ENCODE measurements around the gene FMO4.
"Not testable (repeated sequence)": the region's sequence is repeated elsewhere in the genome, so short reads cannot be mapped to it uniquely, and the experiment has no call there.

FMO4 gene

GRCh38 chr1:171334024-171334640 lies 20.1 kb downstream of the FMO4 start:
- no peak for DNase-seq

GRCh38 chr1:171335964-171336363 lies 22.0 kb downstream of the FMO4 start:
- no peak for DNase-seq

- not testable (repeated sequence) for DNase-seq
Observed at GRCh38 chr1:171339345-171339744, 25.4 kb downstream of the FMO4 start.

- DNase-seq, result no peak
Observed at GRCh38 chr1:171343727-171344472, 29.9 kb downstream of the FMO4 start.

GRCh38 chr1:171344473-171344820 lies 30.5 kb downstream of the FMO4 start:
- DNase-seq, result no peak

- DNase-seq, result no peak
Observed at GRCh38 chr1:171345536-171345935, 31.6 kb downstream of the FMO4 start.

GRCh38 chr1:171346881-171347280 lies 32.9 kb downstream of the FMO4 start:
- DNase-seq, result no peak

- DNase-seq, result no peak
Observed at GRCh38 chr1:171350594-171350993, 36.6 kb downstream of the FMO4 start.

GRCh38 chr1:171351961-171352360 lies 38.0 kb downstream of the FMO4 start:
- no peak for DNase-seq

GRCh38 chr1:171352554-171352953 lies 38.6 kb downstream of the FMO4 start:
- DNase-seq, result no peak

- no peak for DNase-seq
Observed at GRCh38 chr1:171355727-171356126, 41.7 kb downstream of the FMO4 start.

GRCh38 chr1:171357179-171357578 lies 43.2 kb downstream of the FMO4 start:
- DNase-seq, result no peak

GRCh38 chr1:171359355-171359648 lies 45.3 kb downstream of the FMO4 start:
- not testable (repeated sequence) for DNase-seq

GRCh38 chr1:171359731-171360527 lies 45.9 kb downstream of the FMO4 start:
- not testable (repeated sequence) for DNase-seq

- DNase-seq, result no peak
Observed at GRCh38 chr1:171366085-171366484, 52.1 kb downstream of the FMO4 start.

GRCh38 chr1:171366816-171367215 lies 52.8 kb downstream of the FMO4 start:
- DNase-seq, result no peak

- no peak for DNase-seq
Observed at GRCh38 chr1:171367436-171367835, 53.5 kb downstream of the FMO4 start.

GRCh38 chr1:171372418-171373084 lies 58.6 kb downstream of the FMO4 start:
- DNase-seq, result no peak

- DNase-seq, result not testable (repeated sequence)
Observed at GRCh38 chr1:171373357-171374122, 59.6 kb downstream of the FMO4 start.

- no peak for DNase-seq
Observed at GRCh38 chr1:171379846-171380245, 65.9 kb downstream of the FMO4 start.

GRCh38 chr1:171381866-171382210 lies 67.9 kb downstream of the FMO4 start:
- no peak for DNase-seq

GRCh38 chr1:171384496-171384895 lies 70.5 kb downstream of the FMO4 start:
- no peak for DNase-seq

- no peak for DNase-seq
Observed at GRCh38 chr1:171389171-171389570, 75.2 kb downstream of the FMO4 start.
